C1 segment of cervical spinal cord (tissue), 14 donors: Measurements from ENCODE around the gene GATB.

Experiments used
- DNase-seq, 14 donors: peaks; one replicate each; lab custom pipeline; 2025; lab: John Stamatoyannopoulos, UW

GATB gene

GRCh38 chr4:151675411-151675971, 85.3 kb downstream of the GATB start:
- DNase-seq, result peak in 3 of 14 donors; percentile 18 to 41 (median 37)

GRCh38 chr4:151674804-151675391, 85.9 kb downstream of the GATB start:
- peak in 8 of 14 donors; percentile 3 to 85 (median 44) for DNase-seq

- peak in 1 of 14 donors; percentile 89 for DNase-seq
Measured at GRCh38 chr4:151673908-151674520, 86.8 kb downstream of the GATB start.

- DNase-seq, result peak in 1 of 14 donors; percentile 59
Measured at GRCh38 chr4:151672996-151673395, 87.8 kb downstream of the GATB start.

- DNase-seq, result no peak
Measured at GRCh38 chr4:151671541-151672059, 89.2 kb downstream of the GATB start.

GRCh38 chr4:151670843-151671242, 90.0 kb downstream of the GATB start:
- DNase-seq, result no peak

- no peak for DNase-seq
Measured at GRCh38 chr4:151669990-151670389, 90.8 kb downstream of the GATB start.

- peak in 2 of 14 donors; percentile 19 to 81 for DNase-seq
Measured at GRCh38 chr4:151668689-151669402, 92.0 kb downstream of the GATB start.

GRCh38 chr4:151667666-151668065, 93.1 kb downstream of the GATB start:
- DNase-seq, result no peak

GRCh38 chr4:151667048-151667447, 93.8 kb downstream of the GATB start:
- DNase-seq, result no peak

GRCh38 chr4:151666501-151666900, 94.3 kb downstream of the GATB start:
- no peak for DNase-seq

- DNase-seq, result no peak
Measured at GRCh38 chr4:151665785-151666127, 95.1 kb downstream of the GATB start.

- DNase-seq, result no peak
Measured at GRCh38 chr4:151665022-151665784, 95.6 kb downstream of the GATB start.

- no peak for DNase-seq
Measured at GRCh38 chr4:151664289-151664688, 96.5 kb downstream of the GATB start.

- no peak for DNase-seq
Measured at GRCh38 chr4:151663109-151663508, 97.7 kb downstream of the GATB start.

- no peak for DNase-seq
Measured at GRCh38 chr4:151661873-151662272, 98.9 kb downstream of the GATB start.

GRCh38 chr4:151660676-151661075, 100.1 kb downstream of the GATB start:
- DNase-seq, result no peak

GRCh38 chr4:151659601-151660364, 101.0 kb downstream of the GATB start:
- peak in 6 of 14 donors; percentile 10 to 59 (median 44) for DNase-seq

- no peak for DNase-seq
Measured at GRCh38 chr4:151658959-151659600, 101.7 kb downstream of the GATB start.

- no peak for DNase-seq
Measured at GRCh38 chr4:151657896-151658295, 102.9 kb downstream of the GATB start.
